PC-9 (cell line): ENCODE measurements around the gene LRRTM3. TPM values are rescaled to one million over a fixed set of nuclear protein-coding genes. Genes with fewer than 3 reads are reported as not detected.

ENCODE experiments used
- BruUV-seq: library from RNA; stranded (reverse); fragments of 400-500 nt; replicated peaks from 2 replicates; lab custom pipeline; 2021; lab: Mats Ljungman, UMichigan
- CTCF ChIA-PET: fragments of 300-600 bp; sonication (Branson Sonifier 250); formaldehyde crosslinking; loops from one replicate; lab custom pipeline; 2022; ENCODE audit warnings: antibody characterized with exemption; lab: Charles Lee
- POLR2A ChIA-PET: fragments of 300-600 bp; sonication (Branson Sonifier 250); formaldehyde crosslinking; loops from one replicate; lab custom pipeline; 2022; ENCODE audit warnings: antibody characterized with exemption; ENCODE audit not compliant: unreplicated experiment; lab: Charles Lee
- DNase-seq, 2 experiments: peaks; one replicate each; pipeline versions ENCODE4 v3.0.0 to v3.0.0-alpha.2; 2015 to 2022; ENCODE audit warnings: mixed read lengths in 1 of 2
- H2AFZ ChIP-seq: fragments of 200-600 bp; sonication (generic); 2 replicates; pipeline ENCODE4 v1.8.1; 2017; ENCODE audit warnings: antibody characterized with exemption
- H3F3A ChIP-seq: fragments of 200-600 bp; sonication (generic); 2 replicates; pipeline ENCODE4 v1.8.1; 2017; ENCODE audit warnings: antibody characterized with exemption, mild to moderate bottlenecking, low read depth; ENCODE audit not compliant: insufficient read depth
- H3K27ac ChIP-seq: fragments of 200-600 bp; sonication (generic); 2 replicates; pipeline ENCODE4 v1.6.1; 2016; ENCODE audit warnings: mixed run types
- H3K27me3 ChIP-seq: fragments of 200-600 bp; sonication (generic); 2 replicates; pipeline ENCODE4 v1.6.1; 2016; ENCODE audit warnings: low read depth, mixed run types; ENCODE audit not compliant: insufficient read depth
- H3K36me3 ChIP-seq: fragments of 200-600 bp; sonication (generic); 2 replicates; pipeline ENCODE4 v1.6.1; 2016; ENCODE audit warnings: low read depth, mixed run types
- H3K4me1 ChIP-seq: fragments of 200-600 bp; sonication (generic); replicated peaks from 2 replicates; pipeline ENCODE4 v1.6.1; 2016; ENCODE audit warnings: mixed run types; ENCODE audit not compliant: insufficient read depth
- H3K4me2 ChIP-seq: fragments of 200-600 bp; sonication (generic); 2 replicates; pipeline ENCODE4 v1.6.1; 2017; ENCODE audit warnings: mixed run types
- H3K4me3 ChIP-seq: fragments of 200-600 bp; sonication (generic); 2 replicates; pipeline ENCODE4 v1.6.1; 2016; ENCODE audit warnings: mixed run types
- H3K79me2 ChIP-seq: fragments of 200-600 bp; sonication (generic); 2 replicates; pipeline ENCODE4 v1.6.1; 2017; ENCODE audit warnings: low read depth, mixed run types
- H3K9me2 ChIP-seq: fragments of 200-600 bp; sonication (generic); 2 replicates; pipeline ENCODE4 v1.8.1; 2017; ENCODE audit warnings: mild to moderate bottlenecking; ENCODE audit not compliant: insufficient read depth
- H3K9me3 ChIP-seq: fragments of 200-600 bp; sonication (generic); 2 replicates; pipeline ENCODE4 v1.8.1; 2016; ENCODE audit warnings: low read depth; ENCODE audit not compliant: insufficient read depth
- H4K20me1 ChIP-seq: fragments of 200-600 bp; sonication (generic); 2 replicates; pipeline ENCODE4 v1.8.1; 2017; ENCODE audit not compliant: insufficient read depth
- CTCF ChIP-seq: fragments of 200-600 bp; sonication (generic); conservative IDR thresholded peaks from 2 replicates; pipeline ENCODE4 v1.6.1; 2017; ENCODE audit warnings: mixed run types, antibody characterized with exemption, mild to moderate bottlenecking, moderate library complexity
- EZH2 ChIP-seq: fragments of 200-600 bp; sonication (generic); IDR thresholded peaks from 2 replicates; pipeline ENCODE4 v1.8.0; 2017; ENCODE audit warnings: antibody characterized with exemption, low read depth
- intact Hi-C: fragments of 100-400 bp; cut with micrococcal nuclease; formaldehyde crosslinking; loops from one replicate; pipeline ENCODE4 v1.10.0; 2022; ENCODE audit not compliant: unreplicated experiment
- total RNA-seq: library from RNA; stranded (reverse); gene quantifications from 2 replicates; pipeline ENCODE4 v1.2.3, GENCODE V29; 2021

LRRTM3 gene
- total RNA-seq, 1 experiment from 2014 or later, result not detected

- Histone ChIP-seq H3K79me2 (no peaks in the 10 kb centered on the region), H3K4me2 (no peak overlapping the region), H3K4me3 (no peak overlapping the region), H3K36me3 (no peaks in the 10 kb centered on the region), H4K20me1 (no peaks in the 10 kb centered on the region), H3K4me1 (no peaks in the 10 kb centered on the region), H2AFZ (no peak overlapping the region), H3F3A (no peaks in the 10 kb centered on the region), H3K27me3 (no peaks in the 10 kb centered on the region), H3K9me3 (no peaks in the 10 kb centered on the region), H3K9me2 (no peaks in the 10 kb centered on the region), H3K27ac (no peak overlapping the region)
- BruUV-seq, result no TSS peak
- CTCF ChIA-PET, result no interaction called here
- POLR2A ChIA-PET, result no interaction called here
- intact Hi-C loops, result no loop called here
- no peak for TF ChIP-seq EZH2
- no peak for TF ChIP-seq CTCF
- DNase-seq, result no peak
These were observed 160.7 kb downstream of the LRRTM3 start for GRCh38 chr10:67086327-67087134.

- no peak overlapping the region for H3K4me2 ChIP-seq
- H2AFZ ChIP-seq, result no peak overlapping the region
- H3K27ac ChIP-seq, result no peak overlapping the region
- DNase-seq, result no peak
- no peaks in the 10 kb centered on the region for H4K20me1 ChIP-seq
- H3K9me3 ChIP-seq, result no peaks in the 10 kb centered on the region
- H3K27me3 ChIP-seq, result no peaks in the 10 kb centered on the region
- POLR2A ChIA-PET, result no interaction called here
- H3K9me2 ChIP-seq, result no peaks in the 10 kb centered on the region
- no peaks in the 10 kb centered on the region for H3K79me2 ChIP-seq
- no TSS peak for BruUV-seq
- H3F3A ChIP-seq, result no peaks in the 10 kb centered on the region
- no peaks in the 10 kb centered on the region for H3K4me1 ChIP-seq
- CTCF ChIA-PET, result no interaction called here
- TF ChIP-seq CTCF, result no peak
- no peak for TF ChIP-seq EZH2
- intact Hi-C loops, result no loop called here
- H3K4me3 ChIP-seq, result no peak overlapping the region
- H3K36me3 ChIP-seq, result no peaks in the 10 kb centered on the region
These were observed 161.2 kb downstream of the LRRTM3 start for GRCh38 chr10:67087135-67087425.

GRCh38 chr10:67088036-67088435, 162.2 kb downstream of the LRRTM3 start:
- Histone ChIP-seq H3K79me2 (no peaks in the 10 kb centered on the region), H3K4me1 (no peaks in the 10 kb centered on the region), H4K20me1 (no peaks in the 10 kb centered on the region), H3F3A (no peaks in the 10 kb centered on the region), H3K4me3 (no peak overlapping the region), H2AFZ (no peak overlapping the region), H3K27me3 (no peaks in the 10 kb centered on the region), H3K27ac (no peak overlapping the region), H3K9me2 (no peaks in the 10 kb centered on the region), H3K36me3 (no peaks in the 10 kb centered on the region), H3K4me2 (no peak overlapping the region), H3K9me3 (no peaks in the 10 kb centered on the region)
- no peak for DNase-seq
- POLR2A ChIA-PET, result no interaction called here
- TF ChIP-seq CTCF (no peak), EZH2 (no peak)
- intact Hi-C loops, result no loop called here
- no TSS peak for BruUV-seq
- CTCF ChIA-PET, result no interaction called here
